Thoracic aorta (tissue), 2 donors: Measurements from ENCODE around the gene ATRIP. TPM values are rescaled to one million over a fixed set of nuclear protein-coding genes. Genes with fewer than 3 reads are reported as not detected.
"Not testable (repeated sequence)": the region's sequence is repeated elsewhere in the genome, so short reads cannot be mapped to it uniquely, and the experiment has no call there.

ENCODE experiments used
- ATAC-seq: fragments of 150-250 bp; one replicate; pipeline ENCODE4 v1.8.0; 2017; ENCODE audit warnings: low read depth; ENCODE audit not compliant: insufficient number of reproducible peaks, low FRiP score
- DNase-seq: peaks from one replicate; pipeline ENCODE4 v3.0.0-alpha.2; 2020; ENCODE audit warnings: low spot score
- H3K27ac ChIP-seq, 2 donors: fragments of 200-600 bp; sonication (generic); 1 replicate in 1 of 2; 2 replicates in 1 of 2; pipeline ENCODE4 v1.5.1; 2016; ENCODE audit warnings: mild to moderate bottlenecking in 2 of 2, moderate library complexity in 2 of 2
- H3K27me3 ChIP-seq: fragments of 200-600 bp; sonication (generic); replicated peaks from 2 replicates; pipeline ENCODE4 v1.6.0; 2016; ENCODE audit warnings: mild to moderate bottlenecking; ENCODE audit not compliant: insufficient read depth
- H3K36me3 ChIP-seq: fragments of 200-600 bp; sonication (generic); one replicate; pipeline ENCODE4 v1.5.1; 2016
- H3K4me1 ChIP-seq, 2 donors: fragments of 200-600 bp; sonication (generic); 1 replicate in 1 of 2; 2 replicates in 1 of 2; pipeline versions ENCODE4 v1.5.1 to v1.6.0; 2016; ENCODE audit warnings: low read depth in 2 of 2, mild to moderate bottlenecking in 1 of 2; ENCODE audit not compliant: control insufficient read depth in 1 of 2
- H3K4me3 ChIP-seq: fragments of 200-600 bp; sonication (generic); 2 replicates; pipeline ENCODE4 v1.5.1; 2016; ENCODE audit warnings: mild to moderate bottlenecking
- H3K9me3 ChIP-seq: fragments of 200-600 bp; sonication (generic); 2 replicates; pipeline ENCODE4 v1.5.1; 2016
- total RNA-seq, 2 donors: library from RNA; depleted of rRNA; stranded (reverse); fragments of >200 nt; gene quantifications; one replicate each; pipeline versions ENCODE4 v1.1.0 to v1.2.3, GENCODE V29; 2016
- TF ChIP-seq, protein P1 (sequence below): fragments of 200-600 bp; sonication (generic); IDR thresholded peaks from one replicate; pipeline ENCODE4 v1.5.1; 2019; ENCODE audit warnings: antibody characterized with exemption

The ATRIP gene
- total RNA-seq, 2 donors from 2014 or later, result 4.0 to 8.3 TPM

DNA sequence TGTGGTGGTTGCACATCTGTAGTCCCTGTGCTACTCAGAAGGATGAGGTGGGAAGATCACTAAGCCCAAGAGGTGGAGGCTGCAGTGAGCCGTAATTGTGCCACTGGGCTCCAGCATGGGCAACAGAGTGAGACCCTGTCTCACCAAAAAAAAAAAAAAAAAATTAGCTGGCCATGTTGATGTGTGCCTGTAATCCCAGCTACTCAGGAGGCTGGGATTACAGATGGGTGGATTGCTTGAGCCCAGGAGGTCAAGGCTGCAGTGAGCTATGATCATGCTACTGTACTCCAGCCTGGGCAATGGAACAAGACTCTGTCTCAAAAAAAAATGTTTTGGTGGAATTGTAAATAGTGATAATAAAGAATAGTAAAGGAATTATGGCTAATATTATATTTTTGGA is 9.9 kb downstream of the ATRIP start:
- ATAC-seq (no peak), DNase-seq (no peak)
- TF ChIP-seq, protein P1, sequence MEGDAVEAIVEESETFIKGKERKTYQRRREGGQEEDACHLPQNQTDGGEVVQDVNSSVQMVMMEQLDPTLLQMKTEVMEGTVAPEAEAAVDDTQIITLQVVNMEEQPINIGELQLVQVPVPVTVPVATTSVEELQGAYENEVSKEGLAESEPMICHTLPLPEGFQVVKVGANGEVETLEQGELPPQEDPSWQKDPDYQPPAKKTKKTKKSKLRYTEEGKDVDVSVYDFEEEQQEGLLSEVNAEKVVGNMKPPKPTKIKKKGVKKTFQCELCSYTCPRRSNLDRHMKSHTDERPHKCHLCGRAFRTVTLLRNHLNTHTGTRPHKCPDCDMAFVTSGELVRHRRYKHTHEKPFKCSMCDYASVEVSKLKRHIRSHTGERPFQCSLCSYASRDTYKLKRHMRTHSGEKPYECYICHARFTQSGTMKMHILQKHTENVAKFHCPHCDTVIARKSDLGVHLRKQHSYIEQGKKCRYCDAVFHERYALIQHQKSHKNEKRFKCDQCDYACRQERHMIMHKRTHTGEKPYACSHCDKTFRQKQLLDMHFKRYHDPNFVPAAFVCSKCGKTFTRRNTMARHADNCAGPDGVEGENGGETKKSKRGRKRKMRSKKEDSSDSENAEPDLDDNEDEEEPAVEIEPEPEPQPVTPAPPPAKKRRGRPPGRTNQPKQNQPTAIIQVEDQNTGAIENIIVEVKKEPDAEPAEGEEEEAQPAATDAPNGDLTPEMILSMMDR, result no peak
- Histone ChIP-seq H3K4me3 (no peak overlapping the region), H3K4me1 (no peaks in the 10 kb centered on the region), H3K36me3 (peaks cover 69% of the 10 kb centered on the region), H3K9me3 (no peaks in the 10 kb centered on the region), H3K27me3 (no peaks in the 10 kb centered on the region), H3K27ac (no peak overlapping the region)

DNA sequence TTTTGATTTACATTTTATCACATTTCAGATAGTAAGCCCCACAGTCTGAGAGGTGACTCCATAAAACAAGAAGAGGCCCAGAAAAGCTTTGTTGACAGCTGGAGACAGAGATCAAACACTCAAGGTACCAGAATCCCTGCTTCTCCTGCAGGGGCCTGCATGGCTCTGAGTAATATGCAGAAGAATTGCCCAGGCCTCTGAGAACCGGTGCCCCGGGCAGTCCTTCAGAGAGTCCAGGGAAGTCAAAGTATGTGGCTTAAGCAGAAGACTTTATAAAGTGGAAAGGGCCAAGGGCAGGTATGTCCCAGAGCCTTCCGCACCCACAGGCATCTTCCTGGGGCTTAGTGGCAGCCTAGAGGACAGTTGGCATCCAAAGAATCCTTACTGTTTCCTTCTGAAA is 12.8 kb downstream of the ATRIP start:
- DNase-seq, result no peak
- Histone ChIP-seq H3K27me3 (no peaks in the 10 kb centered on the region), H3K4me1 (no peaks in the 10 kb centered on the region), H3K36me3 (peaks cover 48% of the 10 kb centered on the region), H3K4me3 (no peak overlapping the region), H3K9me3 (no peaks in the 10 kb centered on the region), H3K27ac (no peak overlapping the region)
- TF ChIP-seq, protein P1, result no peak
- ATAC-seq, result no peak

GRCh38 chr3:48459773-48460516 is 13.4 kb downstream of the ATRIP start:
- H3K4me1 ChIP-seq, result peaks cover 1 to 3% of the 10 kb centered on the region in 2 donors
- no peaks in the 10 kb centered on the region for H3K27me3 ChIP-seq
- no peak overlapping the region for H3K27ac ChIP-seq
- H3K9me3 ChIP-seq, result no peaks in the 10 kb centered on the region
- peaks cover 43% of the 10 kb centered on the region for H3K36me3 ChIP-seq
- no peak overlapping the region for H3K4me3 ChIP-seq
- no peak for DNase-seq
- TF ChIP-seq, protein P1, result no peak
- ATAC-seq, result no peak

DNA sequence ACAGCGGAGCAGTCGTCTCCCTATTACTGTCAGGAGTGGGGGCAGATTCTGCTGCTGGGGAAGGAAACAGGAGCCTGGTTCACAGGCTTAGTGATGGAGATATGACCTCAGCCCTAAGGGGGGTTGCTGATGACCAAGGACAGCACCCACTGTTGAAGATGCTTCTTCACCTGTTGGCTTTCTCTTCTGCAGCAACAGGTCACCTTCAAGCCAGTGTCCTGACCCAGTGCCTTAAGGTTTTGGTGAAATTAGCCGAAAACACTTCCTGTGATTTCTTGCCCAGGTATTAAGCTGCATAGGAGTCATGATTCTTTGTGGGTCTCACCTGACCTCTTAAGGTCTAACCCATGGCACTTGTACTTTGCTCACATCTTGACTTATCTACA is 14.0 kb downstream of the ATRIP start:
- Histone ChIP-seq H3K27me3 (no peaks in the 10 kb centered on the region), H3K27ac (no peak overlapping the region), H3K9me3 (no peaks in the 10 kb centered on the region), H3K36me3 (peaks cover 43% of the 10 kb centered on the region), H3K4me3 (no peak overlapping the region), H3K4me1 (peaks cover 5 to 7% of the 10 kb centered on the region in 2 donors)
- TF ChIP-seq, protein P1, result no peak
- ATAC-seq (no peak), DNase-seq (no peak)

DNA sequence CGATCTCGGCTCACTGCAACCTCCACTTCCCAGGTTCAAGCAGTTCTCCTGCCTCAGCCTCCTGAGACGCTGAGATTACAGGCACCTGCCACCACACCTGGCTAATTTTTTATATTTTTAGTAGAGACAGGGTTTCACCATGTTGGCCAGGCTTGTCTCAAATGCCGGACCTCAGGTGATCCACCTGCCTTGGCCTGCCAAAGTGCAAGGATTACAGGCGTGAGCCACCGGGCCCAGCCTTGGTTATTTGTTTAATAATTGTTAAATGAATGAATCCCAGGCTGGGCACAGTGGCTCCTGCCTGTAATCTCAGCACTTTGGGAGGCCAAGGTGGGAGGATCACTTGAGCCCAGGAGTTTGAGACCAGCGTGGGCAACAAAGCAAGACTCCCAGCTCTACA is 15.2 kb downstream of the ATRIP start:
- not testable (repeated sequence) for H3K27ac ChIP-seq, ATAC-seq, H3K4me3 ChIP-seq, H3K27me3 ChIP-seq, H3K9me3 ChIP-seq, DNase-seq
- H3K4me1 ChIP-seq, result peaks cover 7 to 14% of the 10 kb centered on the region in 2 donors
- H3K36me3 ChIP-seq, result peaks cover 37% of the 10 kb centered on the region

DNA sequence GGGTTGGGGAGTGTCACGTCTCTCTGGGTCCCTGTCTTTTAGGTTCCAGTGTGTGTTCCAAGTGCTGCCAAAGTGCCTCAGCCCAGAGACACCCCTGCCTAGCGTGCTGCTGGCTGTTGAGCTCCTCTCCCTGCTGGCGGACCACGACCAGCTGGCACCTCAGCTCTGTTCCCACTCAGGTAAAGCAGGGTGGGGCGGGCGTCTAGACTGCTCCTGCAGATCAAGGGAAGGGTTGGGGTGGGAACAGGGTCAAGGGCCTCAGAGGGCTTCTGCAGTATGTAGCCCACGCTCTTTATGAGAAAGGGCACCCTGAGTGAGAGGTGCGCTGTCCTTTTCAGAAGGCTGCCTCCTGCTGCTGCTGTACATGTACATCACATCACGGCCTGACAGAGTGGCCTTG is 17.2 kb downstream of the ATRIP start:
- Histone ChIP-seq H3K36me3 (peaks cover 39% of the 10 kb centered on the region), H3K4me1 (peaks cover 21 to 33% of the 10 kb centered on the region in 2 donors), H3K27me3 (no peaks in the 10 kb centered on the region), H3K27ac (peak overlapping the region in 1 of 2 donors; percentile 98), H3K4me3 (no peak overlapping the region), H3K9me3 (no peaks in the 10 kb centered on the region)
- TF ChIP-seq, protein P1, result no peak
- ATAC-seq, result no peak
- DNase-seq, result no peak
